K562 (cell line): Measurements from ENCODE around the gene IRF2.

Experiments
- LCOR ChIP-seq: sonication (generic); formaldehyde crosslinking; IDR thresholded peaks from 2 replicates; pipeline ENCODE4 v1.8.0; 2022; ENCODE audit warnings: mild to moderate bottlenecking, missing genetic modification reagents
- MECOM ChIP-seq: fragments of 250-450 bp; sonication (Bioruptor Pico); IDR thresholded peaks from 2 replicates; pipeline ENCODE4 v1.8.0; 2022; ENCODE audit warnings: inconsistent platforms
- POLR2A ChIP-seq: fragments of 450-650 bp; conservative IDR thresholded peaks from 2 replicates; pipeline ENCODE4 v1.6.1; 2016
- TF ChIP-seq, protein P1 (sequence below): fragments of 450-650 bp; formaldehyde crosslinking; IDR thresholded peaks from 2 replicates; pipeline ENCODE4 v1.4.0; 2022; ENCODE audit warnings: missing genetic modification characterization
- TF ChIP-seq, protein P2 (sequence below): sonication (generic); formaldehyde crosslinking; IDR thresholded peaks from 2 replicates; pipeline ENCODE4 v1.8.0; 2022; ENCODE audit warnings: missing genetic modification reagents, mild to moderate bottlenecking, borderline replicate concordance
- TF ChIP-seq, protein P3 (sequence below): sonication (generic); formaldehyde crosslinking; IDR thresholded peaks from 2 replicates; pipeline ENCODE4 v1.8.1; 2022; ENCODE audit warnings: missing genetic modification reagents
- TF ChIP-seq, protein P4 (sequence below), 3 experiments: IDR thresholded peaks in 2 of 3; conservative IDR thresholded peaks in 1 of 3; 2 replicates each; pipeline ENCODE4 v1.5.1; 2011 to 2012; ENCODE audit warnings: low read length in 3 of 3, mild to moderate bottlenecking in 3 of 3, control low read depth in 2 of 3, improper control_type of control experiment in 1 of 3, inconsistent platforms in 1 of 3, low read depth in 1 of 3, mixed read lengths in 1 of 3, moderate library complexity in 1 of 3; ENCODE audit not compliant: insufficient read depth in 2 of 3
- TF ChIP-seq, protein P5 (sequence below): sonication (generic); formaldehyde crosslinking; IDR thresholded peaks from 2 replicates; pipeline ENCODE4 v1.8.1; 2023; ENCODE audit warnings: missing genetic modification reagents, mild to moderate bottlenecking, borderline replicate concordance
- TF ChIP-seq, protein P6 (sequence below): fragments of 250-450 bp; sonication (Bioruptor Pico); IDR thresholded peaks from 2 replicates; pipeline ENCODE4 v1.4.0; 2020

DNA sequence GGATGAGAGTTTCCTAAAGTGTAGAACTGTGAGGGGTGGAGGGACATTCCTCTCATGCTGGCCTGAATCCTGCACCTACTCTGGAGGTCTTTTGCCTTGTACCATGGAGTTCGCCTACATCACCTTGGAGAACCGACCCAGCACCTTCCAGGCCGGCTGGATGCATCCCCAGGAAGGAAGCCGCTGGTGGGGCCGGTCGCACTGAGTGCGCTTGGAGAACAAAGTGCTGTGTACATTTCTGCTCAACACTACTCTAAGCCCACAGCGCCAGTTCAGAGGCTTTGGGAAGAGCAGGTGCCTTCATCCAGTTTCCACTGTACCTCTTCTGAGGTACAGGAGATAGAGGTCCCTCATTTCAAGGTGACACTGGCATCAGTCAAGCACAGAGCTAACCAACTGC is 15.4 kb upstream of the IRF2 start:
- TF ChIP-seq, protein P1, sequence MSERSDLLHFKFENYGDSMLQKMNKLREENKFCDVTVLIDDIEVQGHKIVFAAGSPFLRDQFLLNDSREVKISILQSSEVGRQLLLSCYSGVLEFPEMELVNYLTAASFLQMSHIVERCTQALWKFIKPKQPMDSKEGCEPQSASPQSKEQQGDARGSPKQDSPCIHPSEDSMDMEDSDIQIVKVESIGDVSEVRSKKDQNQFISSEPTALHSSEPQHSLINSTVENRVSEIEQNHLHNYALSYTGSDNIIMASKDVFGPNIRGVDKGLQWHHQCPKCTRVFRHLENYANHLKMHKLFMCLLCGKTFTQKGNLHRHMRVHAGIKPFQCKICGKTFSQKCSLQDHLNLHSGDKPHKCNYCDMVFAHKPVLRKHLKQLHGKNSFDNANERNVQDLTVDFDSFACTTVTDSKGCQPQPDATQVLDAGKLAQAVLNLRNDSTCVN: no peak
- TF ChIP-seq LCOR (CRISPR knock-in tag) (no peak), POLR2A (no peak), MECOM (CRISPR knock-in tag) (no peak)
- TF ChIP-seq, protein P2, sequence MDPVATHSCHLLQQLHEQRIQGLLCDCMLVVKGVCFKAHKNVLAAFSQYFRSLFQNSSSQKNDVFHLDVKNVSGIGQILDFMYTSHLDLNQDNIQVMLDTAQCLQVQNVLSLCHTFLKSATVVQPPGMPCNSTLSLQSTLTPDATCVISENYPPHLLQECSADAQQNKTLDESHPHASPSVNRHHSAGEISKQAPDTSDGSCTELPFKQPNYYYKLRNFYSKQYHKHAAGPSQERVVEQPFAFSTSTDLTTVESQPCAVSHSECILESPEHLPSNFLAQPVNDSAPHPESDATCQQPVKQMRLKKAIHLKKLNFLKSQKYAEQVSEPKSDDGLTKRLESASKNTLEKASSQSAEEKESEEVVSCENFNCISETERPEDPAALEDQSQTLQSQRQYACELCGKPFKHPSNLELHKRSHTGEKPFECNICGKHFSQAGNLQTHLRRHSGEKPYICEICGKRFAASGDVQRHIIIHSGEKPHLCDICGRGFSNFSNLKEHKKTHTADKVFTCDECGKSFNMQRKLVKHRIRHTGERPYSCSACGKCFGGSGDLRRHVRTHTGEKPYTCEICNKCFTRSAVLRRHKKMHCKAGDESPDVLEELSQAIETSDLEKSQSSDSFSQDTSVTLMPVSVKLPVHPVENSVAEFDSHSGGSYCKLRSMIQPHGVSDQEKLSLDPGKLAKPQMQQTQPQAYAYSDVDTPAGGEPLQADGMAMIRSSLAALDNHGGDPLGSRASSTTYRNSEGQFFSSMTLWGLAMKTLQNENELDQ (CRISPR knock-in tag): no peak
- TF ChIP-seq, protein P3, sequence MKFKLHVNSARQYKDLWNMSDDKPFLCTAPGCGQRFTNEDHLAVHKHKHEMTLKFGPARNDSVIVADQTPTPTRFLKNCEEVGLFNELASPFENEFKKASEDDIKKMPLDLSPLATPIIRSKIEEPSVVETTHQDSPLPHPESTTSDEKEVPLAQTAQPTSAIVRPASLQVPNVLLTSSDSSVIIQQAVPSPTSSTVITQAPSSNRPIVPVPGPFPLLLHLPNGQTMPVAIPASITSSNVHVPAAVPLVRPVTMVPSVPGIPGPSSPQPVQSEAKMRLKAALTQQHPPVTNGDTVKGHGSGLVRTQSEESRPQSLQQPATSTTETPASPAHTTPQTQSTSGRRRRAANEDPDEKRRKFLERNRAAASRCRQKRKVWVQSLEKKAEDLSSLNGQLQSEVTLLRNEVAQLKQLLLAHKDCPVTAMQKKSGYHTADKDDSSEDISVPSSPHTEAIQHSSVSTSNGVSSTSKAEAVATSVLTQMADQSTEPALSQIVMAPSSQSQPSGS (CRISPR knock-in tag): no peak
- TF ChIP-seq, protein P4, sequence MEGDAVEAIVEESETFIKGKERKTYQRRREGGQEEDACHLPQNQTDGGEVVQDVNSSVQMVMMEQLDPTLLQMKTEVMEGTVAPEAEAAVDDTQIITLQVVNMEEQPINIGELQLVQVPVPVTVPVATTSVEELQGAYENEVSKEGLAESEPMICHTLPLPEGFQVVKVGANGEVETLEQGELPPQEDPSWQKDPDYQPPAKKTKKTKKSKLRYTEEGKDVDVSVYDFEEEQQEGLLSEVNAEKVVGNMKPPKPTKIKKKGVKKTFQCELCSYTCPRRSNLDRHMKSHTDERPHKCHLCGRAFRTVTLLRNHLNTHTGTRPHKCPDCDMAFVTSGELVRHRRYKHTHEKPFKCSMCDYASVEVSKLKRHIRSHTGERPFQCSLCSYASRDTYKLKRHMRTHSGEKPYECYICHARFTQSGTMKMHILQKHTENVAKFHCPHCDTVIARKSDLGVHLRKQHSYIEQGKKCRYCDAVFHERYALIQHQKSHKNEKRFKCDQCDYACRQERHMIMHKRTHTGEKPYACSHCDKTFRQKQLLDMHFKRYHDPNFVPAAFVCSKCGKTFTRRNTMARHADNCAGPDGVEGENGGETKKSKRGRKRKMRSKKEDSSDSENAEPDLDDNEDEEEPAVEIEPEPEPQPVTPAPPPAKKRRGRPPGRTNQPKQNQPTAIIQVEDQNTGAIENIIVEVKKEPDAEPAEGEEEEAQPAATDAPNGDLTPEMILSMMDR (IDR thresholded peaks at IDR 0.05 in 2 of 3, conservative IDR thresholded peaks at IDR 0.05 in 1 of 3; ENCODE audit: insufficient read depth in 2 of 3, low read depth in 1 of 3, low read length in 3 of 3): no peak
- TF ChIP-seq, protein P5, sequence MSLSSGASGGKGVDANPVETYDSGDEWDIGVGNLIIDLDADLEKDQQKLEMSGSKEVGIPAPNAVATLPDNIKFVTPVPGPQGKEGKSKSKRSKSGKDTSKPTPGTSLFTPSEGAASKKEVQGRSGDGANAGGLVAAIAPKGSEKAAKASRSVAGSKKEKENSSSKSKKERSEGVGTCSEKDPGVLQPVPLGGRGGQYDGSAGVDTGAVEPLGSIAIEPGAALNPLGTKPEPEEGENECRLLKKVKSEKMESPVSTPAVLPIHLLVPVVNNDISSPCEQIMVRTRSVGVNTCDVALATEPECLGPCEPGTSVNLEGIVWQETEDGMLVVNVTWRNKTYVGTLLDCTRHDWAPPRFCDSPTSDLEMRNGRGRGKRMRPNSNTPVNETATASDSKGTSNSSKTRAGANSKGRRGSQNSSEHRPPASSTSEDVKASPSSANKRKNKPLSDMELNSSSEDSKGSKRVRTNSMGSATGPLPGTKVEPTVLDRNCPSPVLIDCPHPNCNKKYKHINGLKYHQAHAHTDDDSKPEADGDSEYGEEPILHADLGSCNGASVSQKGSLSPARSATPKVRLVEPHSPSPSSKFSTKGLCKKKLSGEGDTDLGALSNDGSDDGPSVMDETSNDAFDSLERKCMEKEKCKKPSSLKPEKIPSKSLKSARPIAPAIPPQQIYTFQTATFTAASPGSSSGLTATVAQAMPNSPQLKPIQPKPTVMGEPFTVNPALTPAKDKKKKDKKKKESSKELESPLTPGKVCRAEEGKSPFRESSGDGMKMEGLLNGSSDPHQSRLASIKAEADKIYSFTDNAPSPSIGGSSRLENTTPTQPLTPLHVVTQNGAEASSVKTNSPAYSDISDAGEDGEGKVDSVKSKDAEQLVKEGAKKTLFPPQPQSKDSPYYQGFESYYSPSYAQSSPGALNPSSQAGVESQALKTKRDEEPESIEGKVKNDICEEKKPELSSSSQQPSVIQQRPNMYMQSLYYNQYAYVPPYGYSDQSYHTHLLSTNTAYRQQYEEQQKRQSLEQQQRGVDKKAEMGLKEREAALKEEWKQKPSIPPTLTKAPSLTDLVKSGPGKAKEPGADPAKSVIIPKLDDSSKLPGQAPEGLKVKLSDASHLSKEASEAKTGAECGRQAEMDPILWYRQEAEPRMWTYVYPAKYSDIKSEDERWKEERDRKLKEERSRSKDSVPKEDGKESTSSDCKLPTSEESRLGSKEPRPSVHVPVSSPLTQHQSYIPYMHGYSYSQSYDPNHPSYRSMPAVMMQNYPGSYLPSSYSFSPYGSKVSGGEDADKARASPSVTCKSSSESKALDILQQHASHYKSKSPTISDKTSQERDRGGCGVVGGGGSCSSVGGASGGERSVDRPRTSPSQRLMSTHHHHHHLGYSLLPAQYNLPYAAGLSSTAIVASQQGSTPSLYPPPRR (CRISPR knock-in tag): no peak
- TF ChIP-seq, protein P6, sequence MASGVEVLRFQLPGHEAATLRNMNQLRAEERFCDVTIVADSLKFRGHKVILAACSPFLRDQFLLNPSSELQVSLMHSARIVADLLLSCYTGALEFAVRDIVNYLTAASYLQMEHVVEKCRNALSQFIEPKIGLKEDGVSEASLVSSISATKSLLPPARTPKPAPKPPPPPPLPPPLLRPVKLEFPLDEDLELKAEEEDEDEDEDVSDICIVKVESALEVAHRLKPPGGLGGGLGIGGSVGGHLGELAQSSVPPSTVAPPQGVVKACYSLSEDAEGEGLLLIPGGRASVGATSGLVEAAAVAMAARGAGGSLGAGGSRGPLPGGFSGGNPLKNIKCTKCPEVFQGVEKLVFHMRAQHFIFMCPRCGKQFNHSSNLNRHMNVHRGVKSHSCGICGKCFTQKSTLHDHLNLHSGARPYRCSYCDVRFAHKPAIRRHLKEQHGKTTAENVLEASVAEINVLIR: no peak
